Neutrophil (primary cell): Measurements from ENCODE around the gene PPHLN1.
"Not testable (repeated sequence)": the region's sequence is repeated elsewhere in the genome, so short reads cannot be mapped to it uniquely, and the experiment has no call there.

ENCODE experiments used
- H3K27ac ChIP-seq: fragments of 200-600 bp; sonication (generic); 2 replicates; pipeline ENCODE4 v1.5.1; 2016; ENCODE audit warnings: mild to moderate bottlenecking, moderate library complexity
- H3K27me3 ChIP-seq: fragments of 200-600 bp; sonication (generic); 2 replicates; pipeline ENCODE4 v1.6.0; 2016; ENCODE audit warnings: mild to moderate bottlenecking
- H3K36me3 ChIP-seq: fragments of 200-600 bp; sonication (generic); 2 replicates; pipeline ENCODE4 v1.5.1; 2017
- H3K4me1 ChIP-seq, 2 experiments: fragments of 200-600 bp in 1 of 2; sonication (generic) in 1 of 2; 1 replicate in 1 of 2; 2 replicates in 1 of 2; pipeline versions ENCODE4 v1.5.1 to v1.6.1; 2013 to 2016; ENCODE audit warnings: low read depth in 1 of 2, low read length in 1 of 2, mild to moderate bottlenecking in 1 of 2, moderate library complexity in 1 of 2; ENCODE audit not compliant: control insufficient read depth in 1 of 2, insufficient read depth in 1 of 2
- H3K4me3 ChIP-seq, 2 experiments: fragments of 200-600 bp in 1 of 2; sonication (generic) in 1 of 2; 1 replicate in 1 of 2; 2 replicates in 1 of 2; pipeline ENCODE4 v1.5.1; 2013 to 2016; ENCODE audit warnings: low read depth in 1 of 2, low read length in 1 of 2, mild to moderate bottlenecking in 1 of 2, moderate library complexity in 1 of 2
- H3K9me3 ChIP-seq: fragments of 200-600 bp; sonication (generic); 2 replicates; pipeline ENCODE4 v1.5.1; 2016
- CTCF ChIP-seq: fragments of 200-600 bp; sonication (generic); IDR thresholded peaks from 2 replicates; pipeline ENCODE4 v1.5.1; 2016; ENCODE audit warnings: antibody characterized with exemption

Gene PPHLN1

DNA sequence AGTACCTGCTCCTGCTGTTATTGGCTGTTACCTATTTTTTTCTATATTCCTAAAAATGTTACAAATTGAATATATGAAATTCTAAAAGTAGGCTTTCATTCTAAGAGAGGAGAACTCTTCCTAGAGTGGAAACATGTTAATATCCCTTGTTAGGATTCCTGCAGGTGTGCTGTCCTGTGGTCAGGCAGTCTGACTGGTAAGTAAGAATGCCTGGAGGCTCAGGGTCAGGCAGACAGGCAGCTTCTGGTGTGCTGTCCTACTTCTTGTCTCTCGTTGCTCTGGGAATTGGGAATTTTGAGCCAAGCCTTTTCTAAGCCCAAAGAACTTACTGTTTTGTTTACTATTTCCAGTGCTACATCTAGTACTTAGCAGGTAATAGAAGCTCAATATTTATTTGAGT, 10.3 kb downstream of the PPHLN1 start:
- H3K27ac ChIP-seq = no peak overlapping the region
- H3K36me3 ChIP-seq = peaks cover 16% of the 10 kb centered on the region
- no peak overlapping the region for H3K4me3 ChIP-seq
- TF ChIP-seq CTCF = no peak
- H3K4me1 ChIP-seq = peaks cover 0 to 3% of the 10 kb centered on the region in 2 experiments
- no peaks in the 10 kb centered on the region for H3K9me3 ChIP-seq
- H3K27me3 ChIP-seq = no peaks in the 10 kb centered on the region

DNA sequence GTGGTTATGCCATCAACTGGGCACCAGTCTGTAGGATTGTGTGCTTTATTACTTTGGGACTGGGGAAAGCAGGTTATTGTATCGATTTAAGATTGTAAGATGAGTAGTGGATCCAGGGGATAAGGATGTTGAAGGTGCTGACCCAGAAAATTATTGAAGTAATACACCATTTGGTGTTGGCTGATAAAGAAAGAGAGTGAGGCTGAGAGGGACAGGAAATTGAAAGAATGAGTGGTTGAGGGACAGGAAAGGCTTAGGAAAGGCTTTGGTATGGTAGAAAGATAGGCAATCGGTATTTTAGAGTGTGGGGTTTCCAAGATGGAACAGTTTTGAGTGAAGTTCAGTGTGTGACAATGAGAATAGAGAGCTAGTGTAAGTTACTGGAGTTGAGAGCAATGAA, 12.3 kb downstream of the PPHLN1 start:
- Histone ChIP-seq H3K27me3 (no peaks in the 10 kb centered on the region), H3K4me3 (no peak overlapping the region), H3K9me3 (no peaks in the 10 kb centered on the region), H3K27ac (no peak overlapping the region), H3K36me3 (peaks cover 16% of the 10 kb centered on the region), H3K4me1 (peaks cover 0 to 3% of the 10 kb centered on the region in 2 experiments)
- TF ChIP-seq CTCF = no peak

DNA sequence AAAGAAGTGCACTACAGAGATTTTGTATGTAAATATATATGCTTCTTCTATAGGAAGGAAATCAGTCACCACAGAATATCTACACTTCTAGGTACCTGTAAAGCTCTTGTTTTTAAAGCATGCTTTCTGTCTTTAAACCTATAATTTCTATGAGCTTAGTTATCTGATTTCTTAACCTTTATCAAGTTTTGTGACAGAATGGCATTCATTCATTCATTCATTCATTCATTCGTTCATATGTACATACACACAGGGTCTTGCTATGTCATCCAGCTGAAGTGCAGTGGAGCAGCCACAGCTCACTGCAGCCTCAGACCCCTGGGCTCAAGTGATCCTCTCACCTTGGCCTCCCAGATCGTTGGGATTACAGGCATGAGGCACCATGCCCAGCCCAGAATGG, 16.1 kb downstream of the PPHLN1 start:
- H3K4me1 ChIP-seq = peaks cover 0 to 3% of the 10 kb centered on the region in 2 experiments
- no peak overlapping the region for H3K4me3 ChIP-seq
- H3K36me3 ChIP-seq = peaks cover 8% of the 10 kb centered on the region
- H3K9me3 ChIP-seq = no peaks in the 10 kb centered on the region
- no peak overlapping the region for H3K27ac ChIP-seq
- H3K27me3 ChIP-seq = no peaks in the 10 kb centered on the region
- no peak for TF ChIP-seq CTCF

DNA sequence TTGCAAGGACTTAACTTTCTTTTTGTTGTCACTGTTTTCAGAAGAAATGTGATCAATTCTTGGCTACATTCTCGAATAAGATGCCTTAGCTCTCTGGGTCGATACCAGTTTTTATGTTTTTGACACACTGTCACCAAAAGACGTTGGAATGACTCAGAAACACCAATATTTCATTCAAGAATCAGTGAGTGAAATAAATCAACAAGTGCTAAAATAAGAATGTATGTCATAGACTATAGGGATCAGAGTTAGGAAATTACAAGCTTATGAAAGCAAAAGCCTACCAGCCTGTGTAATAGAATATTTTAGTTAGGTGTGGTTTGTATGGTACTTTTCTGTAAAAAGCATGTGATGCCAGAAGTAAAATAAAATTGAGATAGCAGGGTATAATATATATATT, 17.8 kb downstream of the PPHLN1 start:
- H3K27ac ChIP-seq = no peak overlapping the region
- H3K9me3 ChIP-seq = no peaks in the 10 kb centered on the region
- H3K36me3 ChIP-seq = peaks cover 6% of the 10 kb centered on the region
- H3K4me1 ChIP-seq = no peaks in the 10 kb centered on the region
- no peak overlapping the region for H3K4me3 ChIP-seq
- H3K27me3 ChIP-seq = no peaks in the 10 kb centered on the region
- TF ChIP-seq CTCF = no peak

- Histone ChIP-seq H3K36me3 (peaks cover 6% of the 10 kb centered on the region), H3K27me3 (no peaks in the 10 kb centered on the region), H3K4me3 (no peak overlapping the region), H3K27ac (no peak overlapping the region), H3K4me1 (no peaks in the 10 kb centered on the region), H3K9me3 (no peaks in the 10 kb centered on the region)
- TF ChIP-seq CTCF = no peak
These were observed 20.5 kb downstream of the PPHLN1 start for GRCh38 chr12:42346403-42347002.

DNA sequence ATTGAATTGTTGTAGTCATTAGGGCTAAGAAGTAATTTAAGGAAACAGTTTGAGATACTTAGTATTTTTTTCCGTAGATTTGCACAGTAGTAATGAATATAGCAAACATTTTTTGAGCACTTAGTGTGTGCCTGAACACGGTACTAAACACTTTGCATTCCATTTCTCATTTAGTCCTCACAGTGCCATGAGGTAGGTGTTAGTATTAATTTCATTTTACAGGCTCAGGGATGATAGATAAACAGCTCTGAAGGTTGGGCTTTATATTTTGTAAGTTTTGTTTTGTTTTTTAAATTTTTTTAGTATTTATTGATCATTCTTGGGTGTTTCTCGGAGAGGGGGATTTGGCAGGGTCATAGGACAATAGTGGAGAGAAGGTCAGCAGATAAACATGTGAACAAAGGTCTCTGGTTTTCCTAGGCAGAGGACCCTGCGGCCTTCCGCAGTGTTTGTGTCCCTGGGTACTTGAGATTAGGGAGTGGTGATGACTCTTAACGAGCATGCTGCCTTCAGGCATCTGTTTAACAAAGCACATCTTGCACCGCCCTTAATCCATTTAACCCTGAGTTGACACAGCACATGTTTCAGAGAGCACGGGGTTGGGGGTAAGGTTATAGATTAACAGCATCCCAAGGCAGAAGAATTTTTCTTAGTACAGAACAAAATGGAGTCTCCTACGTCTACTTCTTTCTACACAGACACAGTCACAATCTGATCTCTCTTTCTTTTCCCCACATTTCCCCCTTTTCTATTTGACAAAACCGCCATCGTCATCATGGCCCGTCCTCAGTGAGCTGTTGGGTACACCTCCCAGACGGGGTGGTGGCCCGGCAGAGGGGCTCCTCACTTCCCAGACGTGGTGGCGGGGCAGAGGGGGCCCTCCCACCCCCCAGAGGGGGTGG, 23.4 kb downstream of the PPHLN1 start:
- not testable (repeated sequence) for H3K4me1 ChIP-seq, H3K27me3 ChIP-seq, H3K9me3 ChIP-seq, H3K4me3 ChIP-seq, H3K27ac ChIP-seq
- peaks cover 24% of the 10 kb centered on the region for H3K36me3 ChIP-seq

- not testable (repeated sequence) for H3K9me3 ChIP-seq, H3K4me3 ChIP-seq, H3K4me1 ChIP-seq, H3K27me3 ChIP-seq, H3K27ac ChIP-seq
- H3K36me3 ChIP-seq = peaks cover 24% of the 10 kb centered on the region
These were observed 24.0 kb downstream of the PPHLN1 start for GRCh38 chr12:42350021-42350407.
